SK-N-MC (cell line): Measurements from ENCODE around the gene CLCF1.

Experiments used
- DNase-seq: peaks from one replicate; pipeline ENCODE4 v3.0.0-alpha.2; 2011; ENCODE audit warnings: low read depth, low spot score
- H3K27ac ChIP-seq: fragments of 200-600 bp; sonication (generic); 2 replicates; pipeline ENCODE4 v1.5.1; 2016; ENCODE audit warnings: mixed run types
- H3K36me3 ChIP-seq: fragments of 200-600 bp; sonication (generic); 2 replicates; pipeline ENCODE4 v1.6.1; 2017; ENCODE audit warnings: antibody characterized with exemption, low read length, mixed read lengths; ENCODE audit not compliant: insufficient read depth
- H3K4me3 ChIP-seq: fragments of 200-600 bp; sonication (generic); 2 replicates; pipeline ENCODE4 v1.5.1; 2016
- H3K9ac ChIP-seq: fragments of 200-600 bp; sonication (generic); 2 replicates; pipeline ENCODE4 v1.8.0; 2017; ENCODE audit warnings: mixed run types, mixed read lengths; ENCODE audit not compliant: insufficient read length
- H3K9me3 ChIP-seq: fragments of 200-600 bp; sonication (generic); 2 replicates; pipeline ENCODE4 v1.6.1; 2017; ENCODE audit warnings: low read depth, mild to moderate bottlenecking, antibody characterized with exemption, low read length, moderate library complexity, mixed read lengths
- EZH2 ChIP-seq: fragments of 200-600 bp; sonication (generic); IDR thresholded peaks from one replicate; pipeline ENCODE4 v1.6.1; 2017; ENCODE audit warnings: antibody characterized with exemption
- FOXP2 ChIP-seq: optimal IDR thresholded peaks from 2 replicates; pipeline ENCODE3; 2011; ENCODE audit warnings: mild to moderate bottlenecking, moderate library complexity; ENCODE audit not compliant: insufficient read depth; ENCODE audit errors: extremely low read length, control extremely low read depth
- POLR2AphosphoS5 ChIP-seq: IDR thresholded peaks from 2 replicates; pipeline ENCODE4 v1.6.1; 2012; ENCODE audit warnings: mild to moderate bottlenecking, low read depth, low read length, borderline replicate concordance

The CLCF1 gene

DNA sequence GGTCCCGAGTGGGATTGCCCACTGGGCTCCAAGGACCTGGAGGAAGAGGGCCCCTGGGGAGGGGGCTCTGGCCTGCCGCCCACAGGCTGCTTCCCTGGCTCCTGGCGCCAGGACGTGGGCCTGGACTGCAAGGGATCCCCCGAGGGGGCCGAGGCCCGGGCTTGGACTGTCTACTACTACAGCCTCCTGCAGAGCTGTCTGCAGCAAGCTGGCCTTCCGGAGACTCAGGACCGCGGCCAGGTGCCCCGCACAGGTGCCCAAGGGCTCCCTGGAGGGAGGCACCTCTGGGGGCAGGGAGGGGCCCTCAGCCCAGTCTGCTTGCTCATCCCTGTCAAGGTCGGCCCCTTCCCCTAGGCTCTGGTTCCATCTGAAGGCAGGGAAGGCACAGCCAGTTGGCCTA is 44.0 kb upstream of the CLCF1 start:
- H3K4me3 ChIP-seq, result peak overlapping the region; percentile 50
- H3K9ac ChIP-seq, result peak overlapping the region; percentile 61
- TF ChIP-seq EZH2, result no peak
- no peak for TF ChIP-seq FOXP2
- no peak for TF ChIP-seq POLR2AphosphoS5
- peak overlapping the region; percentile 73 for H3K27ac ChIP-seq
- H3K36me3 ChIP-seq, result no peaks in the 10 kb centered on the region
- no peak for DNase-seq
- H3K9me3 ChIP-seq, result no peaks in the 10 kb centered on the region

DNA sequence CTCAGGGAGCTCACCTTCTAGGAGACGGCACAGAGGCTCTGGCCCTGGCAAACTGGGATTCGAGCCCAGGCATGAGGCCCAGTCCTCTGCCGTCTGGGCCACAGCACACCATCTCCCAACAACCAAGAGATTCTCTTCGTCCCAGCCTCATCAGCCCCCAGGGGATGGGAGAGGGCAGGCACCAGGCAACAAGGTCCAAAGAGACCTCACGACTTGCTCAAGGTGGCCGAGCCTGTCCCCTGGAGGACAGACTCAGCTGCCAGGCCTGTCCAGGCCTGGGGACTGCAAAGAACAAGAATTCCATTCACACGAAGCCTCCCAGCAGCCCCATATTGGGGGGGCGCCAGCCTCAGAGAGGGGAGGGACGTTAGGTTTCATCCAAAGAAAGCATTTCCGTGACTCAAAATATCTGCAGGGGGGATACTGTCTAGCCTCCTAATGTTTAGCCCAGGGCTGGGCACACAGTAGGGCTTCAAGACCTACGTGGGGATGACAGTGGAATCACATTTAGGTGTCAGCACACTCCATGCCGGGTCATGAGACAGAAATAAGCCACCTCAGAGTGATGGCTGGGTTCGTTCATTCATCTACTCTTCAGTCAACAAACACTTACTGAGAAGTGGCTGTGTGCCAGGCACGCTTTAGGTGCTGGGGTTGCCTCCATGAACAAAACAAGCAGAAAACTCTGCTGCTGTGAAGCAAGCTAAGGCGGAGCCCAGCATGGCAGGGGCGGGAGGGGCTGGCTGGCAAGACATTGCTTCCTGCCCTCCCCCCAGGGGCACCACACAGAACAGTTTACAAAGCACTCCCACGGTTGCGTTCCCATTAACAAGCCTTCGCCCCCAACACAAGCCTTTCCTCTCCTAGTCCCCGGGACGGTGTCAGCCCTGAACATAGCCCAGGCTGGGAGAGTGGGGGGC is 43.3 kb upstream of the CLCF1 start:
- peak overlapping the region; percentile 61 for H3K9ac ChIP-seq
- TF ChIP-seq FOXP2, result peak; percentile 99
- TF ChIP-seq POLR2AphosphoS5, result no peak
- H3K4me3 ChIP-seq, result peak overlapping the region; percentile 50
- DNase-seq, result peak; percentile 52
- H3K36me3 ChIP-seq, result no peaks in the 10 kb centered on the region
- peak overlapping the region; percentile 73 for H3K27ac ChIP-seq
- H3K9me3 ChIP-seq, result no peaks in the 10 kb centered on the region

DNA sequence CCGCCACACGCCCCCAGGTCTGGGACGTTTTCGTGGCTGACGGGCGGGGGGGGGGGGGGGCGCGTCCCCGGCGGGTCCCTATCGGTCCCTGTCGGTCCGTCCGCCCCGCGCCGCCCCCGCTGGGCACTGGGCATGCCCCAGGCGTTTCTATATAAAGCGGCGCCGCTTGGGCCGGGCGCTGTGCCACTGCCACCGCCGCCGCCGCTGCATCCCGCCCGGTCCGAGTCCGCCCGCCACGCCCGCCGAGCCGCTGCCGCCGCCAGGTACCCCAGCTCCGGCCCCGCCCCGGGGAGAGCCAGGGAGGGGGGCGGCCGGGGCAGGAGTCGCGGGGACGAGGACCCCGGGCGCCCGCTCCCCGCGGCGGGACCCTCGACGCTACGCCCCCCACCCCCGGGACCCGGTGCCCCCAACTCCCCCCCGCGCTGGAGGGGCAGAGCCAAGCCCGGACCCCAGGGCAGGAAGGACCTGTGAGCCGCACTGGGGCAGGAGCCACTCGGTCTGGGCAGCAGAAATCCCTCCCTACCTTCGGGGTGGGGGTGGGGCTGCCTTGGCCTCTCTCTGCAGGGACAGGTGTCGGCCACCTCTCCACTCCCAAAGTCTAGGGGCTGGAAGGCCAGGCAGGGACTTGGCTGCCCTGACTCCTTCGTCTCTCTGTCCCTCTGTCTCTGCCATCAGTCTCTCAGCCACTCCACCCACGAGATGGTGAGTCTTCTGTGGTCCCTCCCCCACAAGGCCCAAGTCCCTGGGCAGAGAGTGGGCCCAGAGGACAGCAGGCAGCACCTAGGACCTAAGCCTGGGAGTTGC is 42.3 kb upstream of the CLCF1 start, which contains the start of gene CARNS1:
Gene CARNS1 (plus strand): TSS at position 178 of the 804 bp plus-strand sequence. CDS start 522 bp downstream, at position 700.
- Histone ChIP-seq H3K27ac (peak within 1 kb of the TSS; percentile 73), H3K9ac (no peak within 1 kb of the TSS), H3K36me3 (no peaks in the 10 kb centered on the region), H3K9me3 (no peaks in the 10 kb centered on the region), H3K4me3 (peak within 1 kb of the TSS; percentile 50)
- DNase-seq, result no peak
- TF ChIP-seq POLR2AphosphoS5 (no peak), FOXP2 (no peak), EZH2 (no peak)

DNA sequence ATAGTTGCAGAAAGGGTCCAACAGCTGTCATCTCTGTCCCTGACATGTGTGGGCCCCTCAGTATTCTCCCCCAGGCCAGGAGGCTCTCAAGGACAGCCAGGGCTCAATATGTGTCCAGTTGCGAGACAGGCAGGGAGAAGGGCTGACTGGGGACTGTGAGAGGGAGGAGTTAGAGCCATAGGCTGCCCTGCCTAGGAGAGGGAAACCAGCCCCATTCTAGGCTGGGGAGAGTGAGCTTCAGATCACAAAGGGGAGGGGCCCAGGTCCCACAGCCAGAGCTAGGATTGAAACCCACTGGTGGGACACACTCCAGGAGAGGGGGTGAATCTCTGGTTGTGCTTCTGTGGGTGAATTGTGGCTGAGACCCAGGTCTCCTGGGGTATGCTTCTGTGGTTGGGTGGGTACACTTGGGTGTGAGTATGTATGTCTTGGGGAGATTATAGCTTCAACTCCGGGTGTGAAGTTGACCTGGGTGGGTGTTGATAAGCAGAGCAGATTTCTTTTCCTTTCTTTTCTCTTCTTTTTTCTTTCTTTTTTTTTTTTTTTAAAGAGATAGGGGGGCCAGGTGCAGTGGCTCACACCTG is 40.0 kb upstream of the CLCF1 start:
- H3K9ac ChIP-seq, result no peak overlapping the region
- H3K9me3 ChIP-seq, result no peaks in the 10 kb centered on the region
- H3K27ac ChIP-seq, result no peak overlapping the region
- no peaks in the 10 kb centered on the region for H3K36me3 ChIP-seq
- TF ChIP-seq EZH2 (no peak), FOXP2 (no peak), POLR2AphosphoS5 (no peak)
- DNase-seq, result no peak
- no peak overlapping the region for H3K4me3 ChIP-seq

DNA sequence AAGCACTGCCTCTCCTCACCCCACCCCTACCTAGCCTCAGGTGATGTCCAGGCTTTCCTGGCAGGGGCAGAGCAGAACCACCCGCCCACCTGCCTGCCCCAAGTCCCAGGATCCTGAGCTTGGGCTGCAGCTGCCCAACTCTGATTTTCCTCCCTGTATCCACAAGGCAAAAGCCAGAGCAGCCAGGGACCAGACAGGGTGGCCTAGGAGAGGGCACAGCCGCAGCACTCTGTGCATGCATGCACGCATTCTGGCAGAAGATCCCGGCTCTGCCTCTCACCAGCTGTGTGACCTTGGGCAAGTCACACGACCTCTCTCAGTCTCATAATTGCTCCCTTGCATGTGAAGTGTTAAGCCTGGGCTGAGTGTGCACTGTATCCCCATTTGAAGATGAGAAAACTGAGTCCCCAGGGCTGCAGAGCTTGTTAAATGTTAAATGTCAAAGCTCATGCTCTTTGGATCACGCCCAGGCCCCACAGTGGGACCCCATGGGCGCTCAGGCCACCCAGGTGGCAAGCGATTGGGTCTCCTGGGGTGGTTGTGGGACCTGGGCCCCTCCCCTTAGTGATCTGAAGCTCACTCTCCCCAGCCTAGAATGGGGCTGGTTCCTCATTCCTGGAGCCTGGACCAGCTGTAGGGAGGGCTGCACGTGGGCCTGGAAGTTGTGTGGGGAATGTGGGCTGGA is 39.2 kb upstream of the CLCF1 start:
- Histone ChIP-seq H3K9me3 (no peaks in the 10 kb centered on the region), H3K36me3 (no peaks in the 10 kb centered on the region), H3K4me3 (no peak overlapping the region), H3K27ac (no peak overlapping the region), H3K9ac (no peak overlapping the region)
- no peak for DNase-seq
- TF ChIP-seq FOXP2 (no peak), EZH2 (no peak), POLR2AphosphoS5 (no peak)

DNA sequence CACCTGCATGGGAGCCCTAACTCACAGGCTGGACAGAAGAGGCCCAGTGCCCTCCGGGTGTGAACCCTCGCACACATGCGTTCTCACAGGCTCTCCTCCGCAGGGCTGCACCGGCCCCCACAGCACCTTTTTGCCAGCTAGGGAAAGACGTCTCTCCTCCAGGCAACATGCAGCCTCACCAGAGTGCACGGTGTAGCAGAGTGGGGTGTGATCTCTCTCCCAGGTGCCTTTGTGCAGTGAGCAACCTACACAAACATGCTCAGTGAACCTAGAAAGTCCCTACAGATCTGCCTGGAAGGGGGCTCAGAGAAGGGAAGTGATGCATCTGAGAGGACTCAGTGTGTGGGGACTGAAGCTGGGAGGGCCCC is 38.4 kb upstream of the CLCF1 start:
- DNase-seq, result no peak
- no peaks in the 10 kb centered on the region for H3K9me3 ChIP-seq
- TF ChIP-seq POLR2AphosphoS5, result no peak
- no peak overlapping the region for H3K9ac ChIP-seq
- H3K4me3 ChIP-seq, result no peak overlapping the region
- no peaks in the 10 kb centered on the region for H3K36me3 ChIP-seq
- H3K27ac ChIP-seq, result no peak overlapping the region

DNA sequence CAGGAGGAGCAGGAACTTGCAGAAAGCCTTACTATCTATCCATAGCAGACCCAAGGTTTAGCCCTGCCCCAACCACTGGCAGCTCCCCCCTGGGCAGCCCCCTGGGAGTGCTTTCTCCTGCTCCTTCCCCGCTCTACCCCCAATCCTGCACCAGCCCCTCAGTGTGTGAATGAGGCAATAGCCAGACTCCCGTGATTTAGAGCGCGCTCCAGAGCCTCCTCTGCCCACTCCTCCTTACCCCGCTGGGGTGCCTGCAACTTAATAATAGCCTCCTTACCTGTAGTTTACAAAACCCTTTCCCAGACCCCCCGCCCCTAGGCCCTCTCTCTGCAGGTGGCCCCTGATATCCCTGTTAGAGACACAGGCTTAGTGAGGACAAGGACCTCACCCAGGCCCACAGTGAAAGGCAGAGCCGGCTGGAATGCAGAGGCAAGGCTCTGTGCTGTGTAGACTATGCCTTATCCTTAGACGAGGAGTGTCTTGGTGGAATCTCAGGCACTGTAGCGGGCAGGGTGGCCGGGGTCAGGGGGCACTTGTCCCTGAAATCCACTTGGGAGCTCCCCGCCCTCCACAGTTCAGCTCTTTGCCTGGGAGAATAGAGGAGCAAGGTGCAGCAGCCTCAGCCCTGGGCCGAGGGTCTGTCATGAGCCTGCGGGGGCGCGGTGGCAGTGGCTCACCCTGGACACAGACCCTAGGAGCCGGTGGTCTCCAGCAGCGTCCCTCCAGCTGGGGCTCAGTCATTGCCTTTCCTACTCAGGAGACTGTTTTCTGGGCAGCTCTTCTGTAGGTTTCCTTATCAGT is 37.8 kb upstream of the CLCF1 start:
- no peak for DNase-seq
- Histone ChIP-seq H3K27ac (no peak overlapping the region), H3K9me3 (no peaks in the 10 kb centered on the region), H3K9ac (no peak overlapping the region), H3K36me3 (no peaks in the 10 kb centered on the region), H3K4me3 (no peak overlapping the region)
- no peak for TF ChIP-seq EZH2
- TF ChIP-seq POLR2AphosphoS5, result 0 out of 2 replicates have a peak, but pooled peaks have one; percentile 3
- no peak for TF ChIP-seq FOXP2
